Glutamatergic neuron (in vitro differentiated cells): ENCODE results near the gene SPI1. TPM values are rescaled to one million over a fixed set of nuclear protein-coding genes. Genes with fewer than 3 reads are reported as not detected.

ENCODE experiments used
- DNase-seq: peaks from one replicate; pipeline ENCODE4 v3.0.0; 2022
- H3K27ac Mint-ChIP-seq: one replicate; pipeline ENCODE4 v1.8.0; 2020; ENCODE audit warnings: mild to moderate bottlenecking, mixed read lengths, inconsistent platforms; ENCODE audit not compliant: unreplicated experiment
- H3K27me3 Mint-ChIP-seq: one replicate; pipeline ENCODE4 v1.8.0; 2020; ENCODE audit warnings: mild to moderate bottlenecking, moderate library complexity, mixed read lengths, inconsistent platforms; ENCODE audit not compliant: unreplicated experiment
- H3K36me3 Mint-ChIP-seq: one replicate; pipeline ENCODE4 v1.8.0; 2020; ENCODE audit warnings: mild to moderate bottlenecking, mixed read lengths, inconsistent platforms; ENCODE audit not compliant: unreplicated experiment
- H3K4me1 Mint-ChIP-seq: one replicate; pipeline ENCODE4 v1.8.0; 2020; ENCODE audit warnings: mild to moderate bottlenecking, low read depth, mixed read lengths, inconsistent platforms; ENCODE audit not compliant: unreplicated experiment
- H3K4me3 Mint-ChIP-seq: one replicate; pipeline ENCODE4 v1.8.0; 2020; ENCODE audit warnings: mild to moderate bottlenecking, mixed read lengths, inconsistent platforms; ENCODE audit not compliant: unreplicated experiment
- H3K9me3 Mint-ChIP-seq: one replicate; pipeline ENCODE4 v1.8.0; 2020; ENCODE audit warnings: mild to moderate bottlenecking, moderate library complexity, mixed read lengths, inconsistent platforms; ENCODE audit not compliant: unreplicated experiment
- total RNA-seq: library from RNA; stranded (reverse); fragmentation: NEBNext Ultra II Directional; extraction: Animal tissue kit (Norgen Biotek cat#: 25700); gene quantifications from one replicate; pipeline ENCODE4 v1.2.1, GENCODE V29; 2021; ENCODE audit not compliant: unreplicated experiment
- TF ChIP-seq, protein P1 (sequence below): fragments of 200-600 bp; sonication (generic); IDR thresholded peaks from one replicate; pipeline ENCODE4 v1.5.0; 2021; ENCODE audit not compliant: partially characterized antibody, unreplicated experiment

The SPI1 gene
- total RNA-seq, 1 donor from 2014 or later = not detected

- TF ChIP-seq, protein P1, sequence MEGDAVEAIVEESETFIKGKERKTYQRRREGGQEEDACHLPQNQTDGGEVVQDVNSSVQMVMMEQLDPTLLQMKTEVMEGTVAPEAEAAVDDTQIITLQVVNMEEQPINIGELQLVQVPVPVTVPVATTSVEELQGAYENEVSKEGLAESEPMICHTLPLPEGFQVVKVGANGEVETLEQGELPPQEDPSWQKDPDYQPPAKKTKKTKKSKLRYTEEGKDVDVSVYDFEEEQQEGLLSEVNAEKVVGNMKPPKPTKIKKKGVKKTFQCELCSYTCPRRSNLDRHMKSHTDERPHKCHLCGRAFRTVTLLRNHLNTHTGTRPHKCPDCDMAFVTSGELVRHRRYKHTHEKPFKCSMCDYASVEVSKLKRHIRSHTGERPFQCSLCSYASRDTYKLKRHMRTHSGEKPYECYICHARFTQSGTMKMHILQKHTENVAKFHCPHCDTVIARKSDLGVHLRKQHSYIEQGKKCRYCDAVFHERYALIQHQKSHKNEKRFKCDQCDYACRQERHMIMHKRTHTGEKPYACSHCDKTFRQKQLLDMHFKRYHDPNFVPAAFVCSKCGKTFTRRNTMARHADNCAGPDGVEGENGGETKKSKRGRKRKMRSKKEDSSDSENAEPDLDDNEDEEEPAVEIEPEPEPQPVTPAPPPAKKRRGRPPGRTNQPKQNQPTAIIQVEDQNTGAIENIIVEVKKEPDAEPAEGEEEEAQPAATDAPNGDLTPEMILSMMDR = no peak
- no peaks in the 10 kb centered on the region for H3K36me3 Mint-ChIP-seq
- H3K4me1 Mint-ChIP-seq = peaks cover 6% of the 10 kb centered on the region
- no peaks in the 10 kb centered on the region for H3K27me3 Mint-ChIP-seq
- DNase-seq = no peak
- H3K9me3 Mint-ChIP-seq = peaks cover 1% of the 10 kb centered on the region
- no peak overlapping the region for H3K4me3 Mint-ChIP-seq
- no peak overlapping the region for H3K27ac Mint-ChIP-seq
Measured at GRCh38 chr11:47333886-47334443, 44.4 kb downstream of the SPI1 start.

- TF ChIP-seq, protein P1 = no peak
- Mint-ChIP-seq H3K4me1 (peaks cover 6% of the 10 kb centered on the region), H3K36me3 (no peaks in the 10 kb centered on the region), H3K9me3 (peaks cover under 1% of the 10 kb centered on the region), H3K4me3 (no peak overlapping the region), H3K27me3 (no peaks in the 10 kb centered on the region), H3K27ac (no peak overlapping the region)
- no peak for DNase-seq
Measured at GRCh38 chr11:47333526-47333845, 44.9 kb downstream of the SPI1 start.

GRCh38 chr11:47332791-47333525 lies 45.4 kb downstream of the SPI1 start:
- Mint-ChIP-seq H3K4me1 (peaks cover 6% of the 10 kb centered on the region), H3K9me3 (peaks cover 1% of the 10 kb centered on the region), H3K36me3 (no peaks in the 10 kb centered on the region), H3K4me3 (no peak overlapping the region), H3K27ac (no peak overlapping the region), H3K27me3 (no peaks in the 10 kb centered on the region)
- DNase-seq = no peak
- TF ChIP-seq, protein P1 = no peak

DNA sequence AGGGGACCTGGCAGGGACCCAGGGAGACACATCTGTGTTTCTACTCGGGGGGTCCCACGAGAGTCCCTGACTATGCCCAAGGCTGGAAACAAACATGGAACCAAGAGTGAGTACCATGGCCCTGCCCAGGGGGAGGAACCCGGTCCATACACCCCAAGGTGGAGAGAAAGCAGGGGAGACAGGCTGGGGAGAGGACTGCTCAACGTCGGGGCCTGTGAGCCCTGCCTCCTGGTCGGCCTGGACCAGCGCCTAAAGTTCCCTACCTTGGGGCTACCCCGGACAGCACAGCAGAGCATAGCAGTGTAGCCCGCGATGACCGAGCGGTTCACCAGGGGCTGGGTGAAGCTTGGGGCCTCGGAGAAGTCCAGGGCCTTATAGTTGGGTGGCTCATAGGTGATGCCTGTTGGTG lies 46.0 kb downstream of the SPI1 start:
- H3K27ac Mint-ChIP-seq = no peak overlapping the region

More for the DNA sequence above, 46.0 kb downstream of the SPI1 start:
- H3K4me1 Mint-ChIP-seq = peaks cover 6% of the 10 kb centered on the region
- TF ChIP-seq, protein P1 = no peak
- peaks cover 1% of the 10 kb centered on the region for H3K9me3 Mint-ChIP-seq
- no peak overlapping the region for H3K4me3 Mint-ChIP-seq
- no peaks in the 10 kb centered on the region for H3K27me3 Mint-ChIP-seq
- no peaks in the 10 kb centered on the region for H3K36me3 Mint-ChIP-seq
- no peak for DNase-seq
